ENCODE measurements around the gene PTPRM. TPM values are rescaled to one million over a fixed set of nuclear protein-coding genes. Genes with fewer than 3 reads are reported as not detected.

PTPRM gene
- total and polyA plus RNA-seq, 2 donors (not counting 3 experiments of a cell fraction or from before 2014, with no cell fraction given): 37.4 to 43.7 TPM

- ChIA-PET CTCF (no interaction called here), POLR2A (no interaction called here)
- DNase-seq (ENCODE audit: low read depth, low spot score): no peak
- BruUV-seq (replicated peaks): no TSS peak
- no peaks in the 10 kb centered on the region for H3K36me3 ChIP-seq (ENCODE audit: control insufficient read depth in 2 of 2, extremely low read depth in 1 of 2, insufficient read depth in 2 of 2, low read length in 2 of 2)
- H3K9me3 ChIP-seq (replicated peaks; ENCODE audit: control insufficient read depth, insufficient read depth, low read length): no peaks in the 10 kb centered on the region
- H3K9me1 ChIP-seq (replicated peaks; ENCODE audit: control insufficient read depth, extremely low read depth, insufficient read depth, low read length): no peaks in the 10 kb centered on the region
- H3K27ac ChIP-seq (ENCODE audit: insufficient read depth, low read depth, low read length): no peak overlapping the region
- no peaks in the 10 kb centered on the region for H3K4me1 ChIP-seq (ENCODE audit: control insufficient read depth, extremely low read depth, insufficient read depth, low read length)
- dilution Hi-C loops (cut with MboI; ENCODE audit: extremely low pct_ligation_motif_present, low sequenced_read_pairs) (no loop called here), intact Hi-C loops (cut with micrococcal nuclease) (no loop called here)
- H3K27me3 ChIP-seq (ENCODE audit: control insufficient read depth in 2 of 2, insufficient read depth in 2 of 2, low read length in 2 of 2): no peaks in the 10 kb centered on the region
- no peak overlapping the region for H3K9ac ChIP-seq (replicated peaks; ENCODE audit: extremely low read depth, insufficient read depth, low read length)
- H2AFZ ChIP-seq (ENCODE audit: low read depth, low read length): no peak overlapping the region
- H3K4me2 ChIP-seq (ENCODE audit: insufficient read depth, low read length): no peak overlapping the region
- FAIRE-seq: no peak
- H3K79me2 ChIP-seq (ENCODE audit: control insufficient read depth, insufficient read depth, low read length): no peaks in the 10 kb centered on the region
- H3K4me3 ChIP-seq (replicated peaks in 1 of 3; ENCODE audit: insufficient read depth in 1 of 3, low read depth in 1 of 3, low read length in 3 of 3): no peak overlapping the region
- no peaks in the 10 kb centered on the region for H4K20me1 ChIP-seq (replicated peaks; ENCODE audit: control insufficient read depth, extremely low read depth, insufficient read depth, low read length)
- TF ChIP-seq MAX (IDR thresholded peaks at IDR 0.05; ENCODE audit: insufficient read depth, insufficient read length) (no peak), FOS (IDR thresholded peaks at IDR 0.05; ENCODE audit: borderline replicate concordance, insufficient read depth, low read length) (peak; percentile 15), GATA2 (IDR thresholded peaks at IDR 0.05; ENCODE audit: insufficient read depth, insufficient read length, low read depth, low read length) (peak; percentile 69), POLR2A (IDR thresholded peaks at IDR 0.05; ENCODE audit: low read depth, low read length) (no peak), MYC (IDR thresholded peaks at IDR 0.05; ENCODE audit: low read depth, low read length) (no peak), JUN (IDR thresholded peaks at IDR 0.05; ENCODE audit: borderline replicate concordance, insufficient read depth, insufficient read length, low read depth) (no peak)
Observed at GRCh38 chr18:7856733-7857132, 289.6 kb downstream of the PTPRM start.

- ChIA-PET CTCF (interaction anchor here (1.2 to 1.6 kb wide), 2 partner anchors 40 to 67 kb away, joined by 3 to 4 read pairs; no protein-coding TSS in a partner anchor), POLR2A (no interaction called here)
- no TSS peak for BruUV-seq (replicated peaks)
- Histone ChIP-seq H3K4me1 (ENCODE audit: control insufficient read depth, extremely low read depth, insufficient read depth, low read length) (no peaks in the 10 kb centered on the region), H3K9me1 (replicated peaks; ENCODE audit: control insufficient read depth, extremely low read depth, insufficient read depth, low read length) (no peaks in the 10 kb centered on the region), H2AFZ (ENCODE audit: low read depth, low read length) (no peak overlapping the region), H3K9me3 (replicated peaks; ENCODE audit: control insufficient read depth, insufficient read depth, low read length) (no peaks in the 10 kb centered on the region), H3K27ac (ENCODE audit: insufficient read depth, low read depth, low read length) (no peak overlapping the region), H4K20me1 (replicated peaks; ENCODE audit: control insufficient read depth, extremely low read depth, insufficient read depth, low read length) (no peaks in the 10 kb centered on the region), H3K36me3 (ENCODE audit: control insufficient read depth in 2 of 2, extremely low read depth in 1 of 2, insufficient read depth in 2 of 2, low read length in 2 of 2) (no peaks in the 10 kb centered on the region), H3K4me2 (ENCODE audit: insufficient read depth, low read length) (no peak overlapping the region), H3K79me2 (ENCODE audit: control insufficient read depth, insufficient read depth, low read length) (no peaks in the 10 kb centered on the region), H3K27me3 (ENCODE audit: control insufficient read depth in 2 of 2, insufficient read depth in 2 of 2, low read length in 2 of 2) (no peaks in the 10 kb centered on the region), H3K9ac (replicated peaks; ENCODE audit: extremely low read depth, insufficient read depth, low read length) (no peak overlapping the region), H3K4me3 (replicated peaks in 1 of 3; ENCODE audit: insufficient read depth in 1 of 3, low read depth in 1 of 3, low read length in 3 of 3) (no peak overlapping the region)
- dilution Hi-C loops (cut with MboI; ENCODE audit: extremely low pct_ligation_motif_present, low sequenced_read_pairs): no loop called here
- intact Hi-C loops (cut with micrococcal nuclease): no loop called here
- FAIRE-seq (no peak), DNase-seq (ENCODE audit: low read depth, low spot score) (no peak)
- TF ChIP-seq FOS (IDR thresholded peaks at IDR 0.05; ENCODE audit: borderline replicate concordance, insufficient read depth, low read length) (no peak), MAX (IDR thresholded peaks at IDR 0.05; ENCODE audit: insufficient read depth, insufficient read length) (no peak), GATA2 (IDR thresholded peaks at IDR 0.05; ENCODE audit: insufficient read depth, insufficient read length, low read depth, low read length) (no peak), MYC (IDR thresholded peaks at IDR 0.05; ENCODE audit: low read depth, low read length) (no peak), POLR2A (IDR thresholded peaks at IDR 0.05; ENCODE audit: low read depth, low read length) (no peak)
Observed at GRCh38 chr18:7857562-7857961, 290.4 kb downstream of the PTPRM start.

All from endothelial cell of umbilical vein (primary cell).